Kidney capillary endothelial cell (primary cell): ENCODE measurements around the gene REXO1.

Experiments used
- DNase-seq: peaks from one replicate; pipeline ENCODE4 v3.0.0-alpha.2; 2018; ENCODE audit warnings: low spot score

REXO1 gene

GRCh38 chr19:1766800-1767352, 81.4 kb downstream of the REXO1 start:
- no peak for DNase-seq

- DNase-seq = no peak
Observed at GRCh38 chr19:1765904-1766799, 82.1 kb downstream of the REXO1 start.
